Measurements from ENCODE around the gene SPACDR. TPM values are rescaled to one million over a fixed set of nuclear protein-coding genes. Genes with fewer than 3 reads are reported as not detected.
"Not testable (repeated sequence)": the region's sequence is repeated elsewhere in the genome, so short reads cannot be mapped to it uniquely, and the experiment has no call there.

Gene SPACDR, protein sequence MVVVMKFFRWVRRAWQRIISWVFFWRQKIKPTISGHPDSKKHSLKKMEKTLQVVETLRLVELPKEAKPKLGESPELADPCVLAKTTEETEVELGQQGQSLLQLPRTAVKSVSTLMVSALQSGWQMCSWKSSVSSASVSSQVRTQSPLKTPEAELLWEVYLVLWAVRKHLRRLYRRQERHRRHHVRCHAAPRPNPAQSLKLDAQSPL
- total RNA-seq, result 1.1 TPM
- long read RNA-seq, result 0 reads

DNA sequence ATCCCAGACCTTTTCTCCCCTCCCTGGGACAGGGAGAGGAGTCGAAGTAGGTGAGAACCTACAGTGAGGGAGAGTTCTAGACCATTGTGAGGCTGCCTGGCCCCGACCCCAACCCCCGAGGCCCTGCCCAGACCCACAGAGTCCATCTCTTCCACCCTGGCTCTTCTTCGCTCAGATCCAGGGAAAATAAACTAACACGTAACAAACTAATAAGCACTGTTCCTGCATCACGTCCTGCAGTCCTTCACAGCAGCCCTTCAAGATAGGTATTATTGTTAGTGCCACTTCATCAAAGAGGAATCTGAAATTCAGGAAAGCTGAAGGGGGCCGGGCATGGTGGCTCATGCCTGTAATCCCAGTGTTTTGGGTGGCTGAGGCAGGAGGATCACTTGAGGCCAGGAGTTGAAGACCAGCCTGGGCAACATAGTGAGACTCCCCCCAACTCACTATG is at the start of gene SPACDR:
SPACDR (minus strand) TSS at position 51 of the 451 bp plus-strand sequence. CDS start 235 bp downstream, outside the sequence.
- intact Hi-C loops (cut with DNase I), result no loop called here

GRCh38 chr7:100513212-100513810 is 49.3 kb upstream of the SPACDR start:
- DNase-seq (ENCODE audit: low spot score), result no peak
- intact Hi-C loops (cut with DNase I), result no loop called here

More for the DNA sequence above, at the start of gene SPACDR:
- DNase-seq (ENCODE audit: low spot score), result no peak

GRCh38 chr7:100510437-100511239 is 46.6 kb upstream of the SPACDR start:
- intact Hi-C loops (cut with DNase I), result no loop called here
- no peak for DNase-seq (ENCODE audit: low spot score)

DNA sequence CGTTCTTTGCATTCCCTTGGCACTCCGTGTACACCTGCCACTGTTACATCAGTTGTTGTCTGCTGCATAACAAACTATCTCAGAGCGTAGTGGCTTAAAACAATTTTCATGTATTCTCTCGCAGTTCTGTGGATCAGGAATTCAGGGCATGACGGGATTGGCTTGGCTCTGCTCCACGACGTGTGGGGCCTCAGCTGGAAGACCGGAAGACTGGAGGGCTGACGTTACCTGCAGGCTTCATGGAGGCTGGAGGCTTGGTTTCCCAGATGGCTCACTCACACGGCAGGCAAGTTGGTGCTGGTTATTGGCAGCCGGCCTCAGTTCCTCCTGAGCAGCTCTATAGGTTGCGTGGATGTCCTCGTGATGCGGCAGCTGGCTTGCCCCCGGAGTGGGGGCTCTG is 45.2 kb upstream of the SPACDR start:
- intact Hi-C loops (cut with DNase I), result no loop called here
- no peak for DNase-seq (ENCODE audit: low spot score)

DNA sequence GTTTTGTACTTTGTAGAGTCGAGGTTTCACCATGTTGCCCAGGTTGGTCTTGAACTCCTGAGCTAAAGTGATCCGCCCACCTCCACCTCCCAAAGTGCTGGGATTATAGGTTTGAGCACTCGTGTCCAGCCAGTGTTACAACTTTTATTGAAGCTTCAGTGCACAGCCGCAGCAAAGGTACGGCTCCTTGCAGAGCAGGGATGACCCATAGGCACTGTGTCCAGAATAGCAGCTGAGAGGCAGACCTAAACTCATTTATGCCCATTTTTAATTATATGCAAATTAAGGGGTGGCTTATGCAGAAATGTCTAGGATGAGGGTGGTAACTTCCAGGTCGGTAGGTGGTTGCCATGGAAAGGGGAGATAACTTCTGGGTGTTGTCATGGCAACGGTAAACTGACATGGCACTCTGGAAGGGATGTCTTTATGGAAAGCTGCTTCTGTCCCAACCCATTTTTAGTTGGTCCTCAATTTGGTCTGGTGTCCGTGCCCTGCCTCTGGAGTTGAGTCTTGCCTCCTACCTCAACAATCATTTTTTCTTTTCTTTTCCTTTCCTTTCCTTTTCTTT is 42.4 kb upstream of the SPACDR start:
- intact Hi-C loops (cut with DNase I), result no loop called here
- DNase-seq (ENCODE audit: low spot score), result no peak

GRCh38 chr7:100504887-100505611 is 41.0 kb upstream of the SPACDR start:
- no peak for DNase-seq (ENCODE audit: low spot score)
- intact Hi-C loops (cut with DNase I), result no loop called here

DNA sequence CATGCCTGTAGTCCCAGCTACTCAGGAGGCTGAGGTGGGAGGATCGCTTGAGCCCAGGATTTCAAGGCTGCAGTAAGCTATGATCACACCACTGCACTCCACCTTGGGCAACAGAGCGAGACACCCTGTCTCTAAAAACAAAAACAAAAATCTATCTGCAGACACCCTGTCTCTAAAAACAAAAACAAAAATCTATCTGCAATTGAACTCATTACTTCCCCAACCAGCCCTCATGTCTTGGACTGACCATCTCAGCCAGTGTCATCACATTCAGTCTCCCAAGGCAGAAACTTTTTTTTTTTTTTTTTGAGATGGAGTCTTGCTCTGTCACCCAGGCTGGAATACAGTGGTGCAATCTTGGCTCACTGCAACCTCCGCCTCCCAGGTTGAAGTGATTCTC is 40.0 kb upstream of the SPACDR start:
- intact Hi-C loops (cut with DNase I), result not testable (repeated sequence)

GRCh38 chr7:100500743-100501142 is 36.7 kb upstream of the SPACDR start:
- intact Hi-C loops (cut with DNase I); DNase-seq (ENCODE audit: low spot score): not testable (repeated sequence)

More for the DNA sequence above, 40.0 kb upstream of the SPACDR start:
- not testable (repeated sequence) for DNase-seq (ENCODE audit: low spot score)

GRCh38 chr7:100496509-100496908 is 32.4 kb upstream of the SPACDR start:
- intact Hi-C loops (cut with DNase I), result no loop called here
- DNase-seq (ENCODE audit: low spot score), result no peak

DNA sequence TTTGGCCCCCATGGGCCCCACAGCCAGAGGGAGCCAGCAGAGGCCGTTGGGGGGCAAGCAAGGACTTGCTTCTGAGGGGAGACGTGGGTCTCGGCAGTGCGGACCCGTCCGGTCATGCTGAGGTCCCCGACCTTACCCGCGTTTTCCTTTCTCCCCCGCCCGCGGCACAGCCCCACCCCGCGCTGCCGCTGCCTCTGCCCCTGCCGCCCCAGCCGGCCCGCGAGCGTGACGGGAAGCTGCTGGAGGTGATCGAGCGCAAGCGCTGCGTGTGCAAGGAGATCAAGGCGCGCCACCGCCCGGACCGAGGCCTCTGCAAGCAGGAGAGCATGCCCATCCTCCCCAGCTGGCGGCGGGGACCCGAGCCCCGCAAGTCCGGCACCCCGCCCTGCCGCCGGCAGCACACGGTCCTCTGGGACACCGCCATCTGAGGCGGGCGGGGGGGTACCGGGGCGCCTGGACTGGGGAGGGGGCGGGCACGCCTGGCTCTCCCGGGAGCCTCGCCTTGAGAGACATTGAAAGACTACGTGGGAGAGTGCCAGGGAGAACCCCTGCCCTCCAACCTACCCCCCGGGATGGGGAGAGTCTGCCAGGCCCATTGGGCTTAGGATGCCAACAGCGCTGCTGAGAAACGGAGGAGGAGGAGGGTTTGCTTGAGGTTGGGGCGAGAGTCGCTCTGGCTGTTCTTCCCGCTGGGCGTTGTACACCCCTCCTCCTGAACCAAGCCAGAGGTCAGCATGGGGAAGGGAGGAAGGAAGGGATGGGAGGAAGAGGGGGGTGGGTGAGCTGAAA is 29.6 kb upstream of the SPACDR start:
- intact Hi-C loops (cut with DNase I), result no loop called here
- no peak for DNase-seq (ENCODE audit: low spot score)

GRCh38 chr7:100492738-100493475 is 28.8 kb upstream of the SPACDR start:
- DNase-seq (ENCODE audit: low spot score), result no peak
- intact Hi-C loops (cut with DNase I), result no loop called here

- intact Hi-C loops (cut with DNase I), result no loop called here
- no peak for DNase-seq (ENCODE audit: low spot score)
Measured at GRCh38 chr7:100491192-100491578, 27.1 kb upstream of the SPACDR start.

- intact Hi-C loops (cut with DNase I), result no loop called here
- no peak for DNase-seq (ENCODE audit: low spot score)
Measured at GRCh38 chr7:100490483-100491191, 26.6 kb upstream of the SPACDR start.

- intact Hi-C loops (cut with DNase I), result no loop called here
- no peak for DNase-seq (ENCODE audit: low spot score)
Measured at GRCh38 chr7:100489824-100490223, 25.8 kb upstream of the SPACDR start.

DNA sequence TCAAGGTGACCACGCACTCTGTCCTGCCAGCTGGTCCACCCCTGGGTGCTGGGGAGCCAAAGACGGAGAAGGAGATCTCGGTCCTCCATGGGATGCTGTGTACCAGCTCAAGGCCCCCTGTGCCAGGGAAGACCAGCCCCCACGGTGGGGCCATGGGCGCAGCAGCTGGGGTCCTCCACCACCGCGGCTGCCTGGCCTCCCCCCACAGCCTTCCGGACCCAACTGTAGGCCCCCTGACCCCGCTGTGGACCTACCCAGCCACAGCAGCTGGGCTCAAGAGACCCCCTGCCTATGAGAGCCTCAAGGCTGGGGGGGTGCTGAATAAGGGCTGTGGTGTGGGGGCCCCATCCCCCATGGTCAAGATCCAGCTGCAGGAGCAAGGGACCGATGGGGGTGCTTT is 25.1 kb upstream of the SPACDR start:
- intact Hi-C loops (cut with DNase I), result no loop called here
- DNase-seq (ENCODE audit: low spot score), result no peak

DNA sequence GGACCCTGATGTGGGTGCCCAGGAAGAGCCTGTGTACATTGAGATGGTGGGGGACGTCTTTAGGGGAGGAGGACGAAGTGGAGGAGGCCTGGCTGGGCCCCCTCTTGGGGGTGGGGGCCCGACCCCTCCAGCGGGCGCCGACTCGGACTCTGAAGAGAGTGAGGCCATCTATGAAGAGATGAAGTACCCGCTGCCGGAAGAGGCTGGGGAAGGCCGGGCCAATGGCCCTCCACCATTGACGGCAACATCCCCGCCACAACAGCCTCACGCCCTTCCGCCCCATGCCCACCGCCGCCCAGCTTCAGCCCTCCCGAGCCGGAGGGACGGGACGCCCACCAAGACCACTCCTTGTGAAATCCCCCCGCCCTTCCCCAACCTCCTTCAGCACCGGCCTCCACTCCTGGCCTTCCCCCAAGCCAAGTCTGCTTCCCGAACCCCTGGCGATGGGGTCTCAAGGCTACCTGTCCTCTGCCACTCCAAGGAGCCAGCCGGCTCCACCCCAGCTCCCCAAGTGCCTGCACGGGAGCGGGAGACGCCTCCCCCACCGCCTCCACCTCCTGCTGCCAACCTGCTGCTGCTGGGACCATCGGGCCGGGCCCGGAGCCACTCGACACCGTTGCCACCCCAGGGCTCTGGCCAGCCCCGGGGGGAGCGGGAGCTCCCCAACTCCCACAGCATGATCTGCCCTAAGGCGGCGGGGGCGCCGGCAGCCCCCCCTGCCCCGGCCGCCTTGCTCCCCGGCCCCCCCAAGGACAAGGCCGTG is 24.5 kb upstream of the SPACDR start:
- no peak for DNase-seq (ENCODE audit: low spot score)
- intact Hi-C loops (cut with DNase I), result no loop called here

Measured in cardiac septum (tissue), 1 donor.